ENCODE data around the gene SPSB3. TPM values are rescaled to one million over a fixed set of nuclear protein-coding genes. Genes with fewer than 3 reads are reported as not detected.

The SPSB3 gene
- total and polyA plus RNA-seq, 2 donors (not counting 1 experiment from before 2014, with no cell fraction given): 9.6 to 32.7 TPM

- H3K4me2 ChIP-seq (ENCODE audit: extremely low read depth, insufficient read depth, low read length): no peak overlapping the region
- peaks cover 10% of the 10 kb centered on the region for H3K36me3 ChIP-seq (ENCODE audit: control insufficient read depth, insufficient read depth, low read length)
- H3K9ac ChIP-seq (ENCODE audit: insufficient read depth, low read length): no peak overlapping the region
- no peaks in the 10 kb centered on the region for H3K27me3 ChIP-seq (ENCODE audit: control insufficient read depth, insufficient read depth, low read length)
- H3K9me3 ChIP-seq (ENCODE audit: control insufficient read depth, insufficient read depth, low read depth, low read length): no peaks in the 10 kb centered on the region
- no peak overlapping the region for H3K4me3 ChIP-seq (replicated peaks in 1 of 4; ENCODE audit: control extremely low read depth in 1 of 4, insufficient read depth in 1 of 4, low read depth in 3 of 4, low read length in 4 of 4)
- TF ChIP-seq EZH2 (IDR thresholded peaks at IDR 0.05; ENCODE audit: low read length, missing control alignments) (no peak), CTCF (conservative IDR thresholded peaks at IDR 0.05 in 1 of 2, IDR thresholded peaks at IDR 0.05 in 1 of 2; ENCODE audit: low read depth in 1 of 2, low read length in 2 of 2) (no peak)
- H3K79me2 ChIP-seq (ENCODE audit: control insufficient read depth, insufficient read depth, low read length): peaks cover 2% of the 10 kb centered on the region
- no peak overlapping the region for H2AFZ ChIP-seq (ENCODE audit: low read length)
- H3K4me1 ChIP-seq (ENCODE audit: control insufficient read depth, extremely low read depth, insufficient read depth, low read length): no peaks in the 10 kb centered on the region
- no peak for DNase-seq (ENCODE audit: low read depth in 2 of 2)
- no peaks in the 10 kb centered on the region for H4K20me1 ChIP-seq (ENCODE audit: control insufficient read depth, extremely low read depth, insufficient read depth, low read length)
- H3K27ac ChIP-seq (ENCODE audit: insufficient read depth, low read length): no peak overlapping the region
Observed at GRCh38 chr16:1820096-1820945, 38.0 kb upstream of the SPSB3 start.

GRCh38 chr16:1819611-1820010, 37.2 kb upstream of the SPSB3 start:
- Histone ChIP-seq H4K20me1 (ENCODE audit: control insufficient read depth, extremely low read depth, insufficient read depth, low read length) (no peaks in the 10 kb centered on the region), H3K9me3 (ENCODE audit: control insufficient read depth, insufficient read depth, low read depth, low read length) (no peaks in the 10 kb centered on the region), H2AFZ (ENCODE audit: low read length) (no peak overlapping the region), H3K9ac (ENCODE audit: insufficient read depth, low read length) (no peak overlapping the region), H3K4me3 (replicated peaks in 1 of 4; ENCODE audit: control extremely low read depth in 1 of 4, insufficient read depth in 1 of 4, low read depth in 3 of 4, low read length in 4 of 4) (no peak overlapping the region), H3K4me1 (ENCODE audit: control insufficient read depth, extremely low read depth, insufficient read depth, low read length) (no peaks in the 10 kb centered on the region), H3K27me3 (ENCODE audit: control insufficient read depth, insufficient read depth, low read length) (no peaks in the 10 kb centered on the region), H3K36me3 (ENCODE audit: control insufficient read depth, insufficient read depth, low read length) (peaks cover 10% of the 10 kb centered on the region), H3K4me2 (ENCODE audit: extremely low read depth, insufficient read depth, low read length) (no peak overlapping the region), H3K27ac (ENCODE audit: insufficient read depth, low read length) (no peak overlapping the region), H3K79me2 (ENCODE audit: control insufficient read depth, insufficient read depth, low read length) (no peaks in the 10 kb centered on the region)
- DNase-seq (ENCODE audit: low read depth in 2 of 2): no peak
- TF ChIP-seq CTCF (conservative IDR thresholded peaks at IDR 0.05 in 1 of 2, IDR thresholded peaks at IDR 0.05 in 1 of 2; ENCODE audit: low read depth in 1 of 2, low read length in 2 of 2): no peak

- Histone ChIP-seq H3K9ac (ENCODE audit: insufficient read depth, low read length) (no peak overlapping the region), H2AFZ (ENCODE audit: low read length) (no peak overlapping the region), H3K36me3 (ENCODE audit: control insufficient read depth, insufficient read depth, low read length) (peaks cover 10% of the 10 kb centered on the region), H3K4me2 (ENCODE audit: extremely low read depth, insufficient read depth, low read length) (no peak overlapping the region), H4K20me1 (ENCODE audit: control insufficient read depth, extremely low read depth, insufficient read depth, low read length) (no peaks in the 10 kb centered on the region), H3K27ac (ENCODE audit: insufficient read depth, low read length) (no peak overlapping the region), H3K4me1 (ENCODE audit: control insufficient read depth, extremely low read depth, insufficient read depth, low read length) (no peaks in the 10 kb centered on the region), H3K79me2 (ENCODE audit: control insufficient read depth, insufficient read depth, low read length) (no peaks in the 10 kb centered on the region), H3K4me3 (replicated peaks in 1 of 4; ENCODE audit: control extremely low read depth in 1 of 4, insufficient read depth in 1 of 4, low read depth in 3 of 4, low read length in 4 of 4) (no peak overlapping the region), H3K9me3 (ENCODE audit: control insufficient read depth, insufficient read depth, low read depth, low read length) (no peaks in the 10 kb centered on the region), H3K27me3 (ENCODE audit: control insufficient read depth, insufficient read depth, low read length) (no peaks in the 10 kb centered on the region)
- DNase-seq (ENCODE audit: low read depth in 2 of 2): no peak
- no peak for TF ChIP-seq CTCF (conservative IDR thresholded peaks at IDR 0.05 in 1 of 2, IDR thresholded peaks at IDR 0.05 in 1 of 2; ENCODE audit: low read depth in 1 of 2, low read length in 2 of 2)
- no peak for TF ChIP-seq EZH2 (IDR thresholded peaks at IDR 0.05; ENCODE audit: low read length, missing control alignments)
Observed at GRCh38 chr16:1818873-1819525, 36.6 kb upstream of the SPSB3 start.

Measured in fibroblast of lung (primary cell).